Inferior parietal cortex (tissue), 1 donor: ENCODE measurements around the gene NEK5.
A peak's percentile ranks its signal among the peaks of the same experiment; 100 is the strongest.
"Not testable (repeated sequence)": the region's sequence is repeated elsewhere in the genome, so short reads cannot be mapped to it uniquely, and the experiment has no call there.

Experiments
- DNase-seq: peaks from one replicate; pipeline ENCODE4 v3.0.0-alpha.2; 2016; ENCODE audit errors: extremely low spot score

The NEK5 gene

GRCh38 chr13:52137489-52137888 is 8.6 kb upstream of the NEK5 start:
- DNase-seq = no peak

- no peak for DNase-seq
Measured at GRCh38 chr13:52136763-52137162, 7.9 kb upstream of the NEK5 start.

GRCh38 chr13:52130641-52131040 is 1.8 kb upstream of the NEK5 start:
- DNase-seq = no peak

GRCh38 chr13:52127783-52128702 is 830 bp downstream of the NEK5 start:
- DNase-seq = peak; percentile 85

GRCh38 chr13:52127378-52127777 is 1.5 kb downstream of the NEK5 start:
- DNase-seq = peak; percentile 8

GRCh38 chr13:52125547-52125946 is 3.3 kb downstream of the NEK5 start:
- no peak for DNase-seq

GRCh38 chr13:52118595-52118994 is 10.3 kb downstream of the NEK5 start:
- no peak for DNase-seq

GRCh38 chr13:52118095-52118494 is 10.8 kb downstream of the NEK5 start:
- DNase-seq = no peak

- DNase-seq = no peak
Measured at GRCh38 chr13:52112591-52112990, 16.3 kb downstream of the NEK5 start.

- no peak for DNase-seq
Measured at GRCh38 chr13:52109116-52109670, 19.7 kb downstream of the NEK5 start.

GRCh38 chr13:52105841-52106240 is 23.0 kb downstream of the NEK5 start:
- DNase-seq = no peak

- no peak for DNase-seq
Measured at GRCh38 chr13:52104624-52105023, 24.2 kb downstream of the NEK5 start.

- no peak for DNase-seq
Measured at GRCh38 chr13:52103386-52103785, 25.5 kb downstream of the NEK5 start.

GRCh38 chr13:52102423-52102822 is 26.4 kb downstream of the NEK5 start:
- DNase-seq = not testable (repeated sequence)

GRCh38 chr13:52097197-52097596 is 31.7 kb downstream of the NEK5 start:
- no peak for DNase-seq

GRCh38 chr13:52096748-52097147 is 32.1 kb downstream of the NEK5 start:
- DNase-seq = no peak

GRCh38 chr13:52096062-52096461 is 32.8 kb downstream of the NEK5 start:
- DNase-seq = no peak

- no peak for DNase-seq
Measured at GRCh38 chr13:52092087-52092486, 36.8 kb downstream of the NEK5 start.

GRCh38 chr13:52091473-52091872 is 37.4 kb downstream of the NEK5 start:
- DNase-seq = no peak

GRCh38 chr13:52085421-52085820 is 43.5 kb downstream of the NEK5 start:
- DNase-seq = no peak

- DNase-seq = not testable (repeated sequence)
Measured at GRCh38 chr13:52084981-52085380, 43.9 kb downstream of the NEK5 start.

GRCh38 chr13:52082601-52083000 is 46.3 kb downstream of the NEK5 start:
- no peak for DNase-seq

GRCh38 chr13:52079891-52080290 is 49.0 kb downstream of the NEK5 start:
- not testable (repeated sequence) for DNase-seq
